Measurements from ENCODE around the gene AFP.

The AFP gene

DNA sequence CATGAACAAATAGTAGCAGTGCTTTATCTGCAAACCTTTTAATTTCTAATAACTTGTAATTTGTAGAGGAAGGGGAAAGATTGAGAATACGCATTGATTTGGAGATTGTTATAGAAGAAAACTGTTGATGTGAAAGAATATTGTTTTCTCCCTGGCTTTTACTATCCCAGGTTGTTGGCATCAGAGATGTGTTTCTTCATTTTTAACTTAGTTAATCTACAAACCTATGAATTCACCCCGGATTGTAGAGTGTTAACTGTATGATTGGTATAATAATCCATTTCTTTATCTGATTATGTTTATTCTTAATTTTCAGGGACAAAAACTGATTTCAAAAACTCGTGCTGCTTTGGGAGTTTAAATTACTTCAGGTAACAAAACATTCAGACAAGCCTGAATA lies 18.9 kb downstream of the AFP start:
- no peak overlapping the region for H3K9ac ChIP-seq (ENCODE audit: low read length)

DNA sequence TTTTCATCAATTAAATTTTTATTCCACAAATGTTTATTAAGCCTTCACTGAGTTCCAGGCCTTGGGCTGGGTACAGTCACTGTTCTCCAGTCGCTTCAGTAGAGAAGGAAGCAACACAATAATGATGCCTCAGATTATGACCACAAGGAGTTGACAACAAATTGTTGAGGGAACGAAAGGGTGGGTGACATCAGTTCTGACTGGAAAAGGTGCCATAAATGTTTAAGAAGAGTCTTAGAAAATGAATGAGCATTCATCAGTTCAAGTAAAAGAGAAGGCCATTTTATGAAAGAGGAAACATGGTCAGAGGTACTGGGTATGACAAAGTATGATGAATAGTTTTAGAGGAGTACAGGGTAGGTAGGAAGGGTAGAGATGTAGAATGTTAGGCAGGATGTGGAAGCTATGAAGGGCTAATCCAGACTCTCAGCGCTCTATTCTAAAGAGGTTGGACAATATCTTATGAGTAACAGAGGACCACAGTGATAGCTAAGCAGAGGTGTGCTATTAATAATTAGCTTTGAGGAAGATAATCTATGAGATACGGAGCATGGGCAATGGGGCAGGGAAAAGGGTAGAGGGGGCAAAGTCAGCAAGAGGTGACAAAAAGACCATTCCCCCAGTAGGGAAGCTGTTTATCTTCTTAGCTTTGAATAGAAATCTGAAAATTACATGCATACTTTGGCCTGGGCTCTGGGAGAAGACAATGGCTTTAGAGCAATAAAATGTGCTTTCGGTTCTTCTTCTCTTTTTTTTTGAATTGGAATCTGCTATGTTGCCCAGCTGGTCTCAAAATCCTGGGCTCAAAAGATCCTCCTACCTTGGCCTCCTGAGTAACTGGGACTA lies 20.4 kb downstream of the AFP start:
- H3K9me3 ChIP-seq (ENCODE audit: insufficient read depth, low read length): no peaks in the 10 kb centered on the region
- H3K4me2 ChIP-seq (ENCODE audit: low read depth, low read length, poor library complexity, severe bottlenecking): no peak overlapping the region
- TF ChIP-seq, protein P1, sequence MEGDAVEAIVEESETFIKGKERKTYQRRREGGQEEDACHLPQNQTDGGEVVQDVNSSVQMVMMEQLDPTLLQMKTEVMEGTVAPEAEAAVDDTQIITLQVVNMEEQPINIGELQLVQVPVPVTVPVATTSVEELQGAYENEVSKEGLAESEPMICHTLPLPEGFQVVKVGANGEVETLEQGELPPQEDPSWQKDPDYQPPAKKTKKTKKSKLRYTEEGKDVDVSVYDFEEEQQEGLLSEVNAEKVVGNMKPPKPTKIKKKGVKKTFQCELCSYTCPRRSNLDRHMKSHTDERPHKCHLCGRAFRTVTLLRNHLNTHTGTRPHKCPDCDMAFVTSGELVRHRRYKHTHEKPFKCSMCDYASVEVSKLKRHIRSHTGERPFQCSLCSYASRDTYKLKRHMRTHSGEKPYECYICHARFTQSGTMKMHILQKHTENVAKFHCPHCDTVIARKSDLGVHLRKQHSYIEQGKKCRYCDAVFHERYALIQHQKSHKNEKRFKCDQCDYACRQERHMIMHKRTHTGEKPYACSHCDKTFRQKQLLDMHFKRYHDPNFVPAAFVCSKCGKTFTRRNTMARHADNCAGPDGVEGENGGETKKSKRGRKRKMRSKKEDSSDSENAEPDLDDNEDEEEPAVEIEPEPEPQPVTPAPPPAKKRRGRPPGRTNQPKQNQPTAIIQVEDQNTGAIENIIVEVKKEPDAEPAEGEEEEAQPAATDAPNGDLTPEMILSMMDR (IDR thresholded peaks at IDR 0.05; ENCODE audit: insufficient read depth, low read length, poor library complexity, severe bottlenecking): no peak
- no peak for TF ChIP-seq EZH2phosphoT487 (conservative IDR thresholded peaks at IDR 0.05; ENCODE audit: low read length)
- no peaks in the 10 kb centered on the region for H3K79me2 ChIP-seq (ENCODE audit: insufficient read depth, low read length)
- H4K20me1 ChIP-seq (ENCODE audit: low read depth, low read length): no peaks in the 10 kb centered on the region
- H3K36me3 ChIP-seq (ENCODE audit: low read length): no peaks in the 10 kb centered on the region
- H3F3A ChIP-seq (ENCODE audit: insufficient read depth): no peaks in the 10 kb centered on the region
- H3K9me2 ChIP-seq (replicated peaks; ENCODE audit: insufficient read depth, low read length): no peaks in the 10 kb centered on the region
- H3K9ac ChIP-seq (ENCODE audit: low read length): no peak overlapping the region
- H3K4me3 ChIP-seq (ENCODE audit: insufficient read depth, low read length, poor library complexity, severe bottlenecking): no peak overlapping the region
- H2AFZ ChIP-seq (ENCODE audit: low read depth, low read length, severe bottlenecking): no peak overlapping the region
- H3K27me3 ChIP-seq (ENCODE audit: low read length): no peaks in the 10 kb centered on the region
- H3K27ac ChIP-seq (ENCODE audit: low read depth, low read length): no peak overlapping the region

More for the DNA sequence above, 18.9 kb downstream of the AFP start:
- Histone ChIP-seq H3K36me3 (ENCODE audit: low read length) (no peaks in the 10 kb centered on the region), H3K4me2 (ENCODE audit: low read depth, low read length, poor library complexity, severe bottlenecking) (no peak overlapping the region), H3K4me3 (ENCODE audit: insufficient read depth, low read length, poor library complexity, severe bottlenecking) (no peak overlapping the region), H4K20me1 (ENCODE audit: low read depth, low read length) (no peaks in the 10 kb centered on the region), H3K27me3 (ENCODE audit: low read length) (no peaks in the 10 kb centered on the region), H3K9me2 (replicated peaks; ENCODE audit: insufficient read depth, low read length) (no peaks in the 10 kb centered on the region), H3K27ac (ENCODE audit: low read depth, low read length) (no peak overlapping the region), H3F3A (ENCODE audit: insufficient read depth) (no peaks in the 10 kb centered on the region), H3K9me3 (ENCODE audit: insufficient read depth, low read length) (no peaks in the 10 kb centered on the region), H2AFZ (ENCODE audit: low read depth, low read length, severe bottlenecking) (no peak overlapping the region), H3K79me2 (ENCODE audit: insufficient read depth, low read length) (no peaks in the 10 kb centered on the region)
- TF ChIP-seq EZH2phosphoT487 (conservative IDR thresholded peaks at IDR 0.05; ENCODE audit: low read length): no peak
- TF ChIP-seq, protein P1 (IDR thresholded peaks at IDR 0.05; ENCODE audit: insufficient read depth, low read length, poor library complexity, severe bottlenecking): no peak

- Histone ChIP-seq H2AFZ (ENCODE audit: low read depth, low read length, severe bottlenecking) (no peak overlapping the region), H3F3A (ENCODE audit: insufficient read depth) (no peaks in the 10 kb centered on the region), H3K27ac (ENCODE audit: low read depth, low read length) (no peak overlapping the region), H4K20me1 (ENCODE audit: low read depth, low read length) (no peaks in the 10 kb centered on the region), H3K4me3 (ENCODE audit: insufficient read depth, low read length, poor library complexity, severe bottlenecking) (no peak overlapping the region), H3K27me3 (ENCODE audit: low read length) (no peaks in the 10 kb centered on the region), H3K9me2 (replicated peaks; ENCODE audit: insufficient read depth, low read length) (no peaks in the 10 kb centered on the region), H3K36me3 (ENCODE audit: low read length) (no peaks in the 10 kb centered on the region), H3K9ac (ENCODE audit: low read length) (no peak overlapping the region), H3K79me2 (ENCODE audit: insufficient read depth, low read length) (no peaks in the 10 kb centered on the region), H3K4me2 (ENCODE audit: low read depth, low read length, poor library complexity, severe bottlenecking) (no peak overlapping the region), H3K9me3 (ENCODE audit: insufficient read depth, low read length) (no peaks in the 10 kb centered on the region)
- TF ChIP-seq, protein P1 (IDR thresholded peaks at IDR 0.05; ENCODE audit: insufficient read depth, low read length, poor library complexity, severe bottlenecking): no peak
- no peak for TF ChIP-seq EZH2phosphoT487 (conservative IDR thresholded peaks at IDR 0.05; ENCODE audit: low read length)
Observed at GRCh38 chr4:73458184-73459047, 22.4 kb downstream of the AFP start.
